Transverse colon (tissue), 4 donors: ENCODE data around the gene PDE4D. TPM values are rescaled to one million over a fixed set of nuclear protein-coding genes. Genes with fewer than 3 reads are reported as not detected.

Source experiments
- DNase-seq: peaks from one replicate; pipeline ENCODE4 v3.0.0-alpha.2; 2019
- H3K27ac ChIP-seq, 4 donors: fragments of 200-600 bp; sonication (generic); 2 replicates each; pipeline ENCODE4 v1.5.1; 2016 to 2018; ENCODE audit warnings: inconsistent platforms in 4 of 4
- H3K27me3 ChIP-seq: fragments of 200-600 bp; sonication (generic); 2 replicates; pipeline ENCODE4 v1.5.1; 2017; ENCODE audit warnings: inconsistent platforms
- H3K36me3 ChIP-seq, 4 donors: fragments of 200-600 bp; sonication (generic); 2 replicates each; pipeline ENCODE4 v1.5.1; 2017 to 2019; ENCODE audit warnings: inconsistent platforms in 4 of 4
- H3K4me1 ChIP-seq, 4 donors: fragments of 200-600 bp; sonication (generic); 2 replicates each; pipeline ENCODE4 v1.5.1; 2017 to 2020; ENCODE audit warnings: inconsistent platforms in 4 of 4
- H3K4me3 ChIP-seq, 4 donors: fragments of 200-600 bp; sonication (generic); 1 replicate in 1 of 4; 2 replicates in 3 of 4; pipeline versions ENCODE4 v1.5.1 to v1.6.1; 2017 to 2019; ENCODE audit warnings: inconsistent platforms in 4 of 4
- H3K9me3 ChIP-seq, 2 donors: fragments of 200-600 bp; sonication (generic); 2 replicates each; pipeline ENCODE4 v1.5.1; 2017 to 2019; ENCODE audit warnings: inconsistent platforms in 2 of 2
- EP300 ChIP-seq: sonication (generic); formaldehyde crosslinking; IDR thresholded peaks from one replicate; pipeline ENCODE4 v1.6.1; 2017; ENCODE audit warnings: antibody characterized with exemption, low read depth
- POLR2A ChIP-seq: fragments of 450-650 bp; IDR thresholded peaks from one replicate; pipeline ENCODE4 v1.6.1; 2016; ENCODE audit warnings: antibody characterized with exemption, mild to moderate bottlenecking, moderate library complexity
- POLR2AphosphoS5 ChIP-seq, 3 donors: sonication (generic); formaldehyde crosslinking; IDR thresholded peaks; one replicate each; pipeline ENCODE4 v1.6.1; 2016; ENCODE audit warnings: antibody characterized with exemption in 3 of 3
- WGBS, 2 donors: methylation state at CpG; one replicate each; pipeline ENCODE4 v1.1.5; 2018; ENCODE audit warnings: low coverage in 1 of 2; 5-methylcytosine and 5-hydroxymethylcytosine counted together
- in situ Hi-C, 4 donors: fragments of 200-750 bp; cut with MboI; loops; one replicate each; pipeline versions ENCODE4 v1.15.0 to v1.15.1; 2017; ENCODE audit warnings: low sequenced_read_pairs in 3 of 4, low pct_ligation_motif_present in 1 of 4, low pct_unique_long_range_greater_than_20kb in 1 of 4
- intact Hi-C: fragments of 100-400 bp; cut with DNase I; formaldehyde crosslinking; loops from one replicate; pipeline ENCODE4 v1.15.1; 2023; ENCODE audit warnings: low total_unique reads
- total RNA-seq, 4 donors: library from RNA; depleted of rRNA; stranded (reverse); fragments of >200 nt; gene quantifications; one replicate each; pipeline ENCODE4 v1.1.0, GENCODE V29; 2016
- TF ChIP-seq, protein P1 (sequence below), 5 experiments: fragments of 200-600 bp in 3 of 5; fragments of 450-650 bp in 2 of 5; sonication (generic) in 3 of 5; IDR thresholded peaks; 1 replicate in 2 of 5; 2 replicates in 3 of 5; pipeline ENCODE4 v1.5.1; 2016 to 2017; ENCODE audit warnings: antibody characterized with exemption in 5 of 5, inconsistent platforms in 3 of 5, mild to moderate bottlenecking in 2 of 5, moderate library complexity in 1 of 5

PDE4D gene
- total RNA-seq, 4 donors from 2014 or later: 47.0 to 302 (median 73.6) TPM

DNA sequence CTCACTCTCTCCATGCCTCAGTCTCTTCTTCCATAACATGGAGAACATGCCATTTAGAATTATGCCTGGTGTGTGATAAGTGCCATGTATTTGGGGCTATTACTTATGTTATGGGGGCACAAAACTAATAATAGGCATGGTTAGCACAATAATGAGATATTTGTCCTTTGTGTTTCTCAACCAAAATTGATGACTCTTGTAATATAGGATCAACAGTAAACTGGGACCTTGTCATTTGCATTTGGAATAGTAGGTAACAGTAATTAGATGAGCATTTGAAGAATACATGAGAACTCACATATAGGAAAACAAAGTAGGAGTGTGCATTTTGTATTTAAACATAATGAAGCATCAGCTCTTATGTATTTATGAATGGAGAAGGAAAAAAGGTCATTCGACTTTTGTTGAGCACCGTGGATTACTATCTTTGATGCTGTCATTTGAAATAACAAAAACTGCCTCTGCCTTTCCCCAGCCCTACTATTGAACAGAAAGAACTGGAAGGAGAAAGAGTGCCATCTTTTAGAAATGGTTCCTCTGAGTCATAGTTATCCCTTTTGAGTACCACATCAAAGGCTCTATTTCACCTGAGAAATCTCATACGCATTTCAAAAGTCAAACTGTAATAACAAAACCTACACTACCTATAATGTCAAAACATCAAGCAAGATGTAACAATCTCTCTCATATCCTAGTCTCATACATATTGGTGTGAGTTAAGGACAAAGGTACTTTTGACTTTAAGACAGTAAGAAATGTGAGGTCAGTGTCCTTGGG lies 655.2 kb downstream of the PDE4D start:
- no peak overlapping the region for H3K27ac ChIP-seq
- in situ Hi-C loops (no loop called here), intact Hi-C loops (no loop called here)
- 77 to 89% methylated on average over 3 of the region's 3 CpGs for WGBS, 2 donors
- H3K27me3 ChIP-seq: no peaks in the 10 kb centered on the region
- H3K4me1 ChIP-seq: peaks cover 7 to 9% (median 8%) of the 10 kb centered on the region in 4 donors
- no peak overlapping the region for H3K4me3 ChIP-seq
- H3K9me3 ChIP-seq: no peaks in the 10 kb centered on the region
- no peaks in the 10 kb centered on the region for H3K36me3 ChIP-seq
- DNase-seq: no peak
- TF ChIP-seq POLR2A (no peak), EP300 (no peak), POLR2AphosphoS5 (IDR thresholded peaks at IDR 0.05) (no peak)
- TF ChIP-seq, protein P1, sequence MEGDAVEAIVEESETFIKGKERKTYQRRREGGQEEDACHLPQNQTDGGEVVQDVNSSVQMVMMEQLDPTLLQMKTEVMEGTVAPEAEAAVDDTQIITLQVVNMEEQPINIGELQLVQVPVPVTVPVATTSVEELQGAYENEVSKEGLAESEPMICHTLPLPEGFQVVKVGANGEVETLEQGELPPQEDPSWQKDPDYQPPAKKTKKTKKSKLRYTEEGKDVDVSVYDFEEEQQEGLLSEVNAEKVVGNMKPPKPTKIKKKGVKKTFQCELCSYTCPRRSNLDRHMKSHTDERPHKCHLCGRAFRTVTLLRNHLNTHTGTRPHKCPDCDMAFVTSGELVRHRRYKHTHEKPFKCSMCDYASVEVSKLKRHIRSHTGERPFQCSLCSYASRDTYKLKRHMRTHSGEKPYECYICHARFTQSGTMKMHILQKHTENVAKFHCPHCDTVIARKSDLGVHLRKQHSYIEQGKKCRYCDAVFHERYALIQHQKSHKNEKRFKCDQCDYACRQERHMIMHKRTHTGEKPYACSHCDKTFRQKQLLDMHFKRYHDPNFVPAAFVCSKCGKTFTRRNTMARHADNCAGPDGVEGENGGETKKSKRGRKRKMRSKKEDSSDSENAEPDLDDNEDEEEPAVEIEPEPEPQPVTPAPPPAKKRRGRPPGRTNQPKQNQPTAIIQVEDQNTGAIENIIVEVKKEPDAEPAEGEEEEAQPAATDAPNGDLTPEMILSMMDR (IDR thresholded peaks at IDR 0.05): no peak

DNA sequence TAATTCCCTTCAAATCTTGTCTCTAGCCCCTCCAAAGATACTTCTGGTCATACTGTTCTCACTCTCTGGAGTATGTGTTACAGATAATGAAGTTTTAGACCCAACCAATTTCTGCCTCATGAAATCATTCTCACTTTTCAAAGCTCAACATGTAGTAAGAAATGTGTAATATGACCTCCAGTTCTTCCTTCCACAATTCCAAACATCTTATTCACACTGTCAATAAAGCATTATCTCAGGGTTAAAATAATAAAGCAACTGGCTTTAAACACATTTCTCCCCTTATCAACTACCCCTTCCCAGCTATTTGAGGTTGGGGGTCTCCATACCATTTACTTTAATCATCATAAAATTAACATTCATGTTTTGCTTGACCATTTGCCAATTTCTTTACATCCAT lies 656.5 kb downstream of the PDE4D start:
- no peaks in the 10 kb centered on the region for H3K27me3 ChIP-seq
- intact Hi-C loops: no loop called here
- no peak overlapping the region for H3K27ac ChIP-seq
- in situ Hi-C loops: no loop called here
- no peak for TF ChIP-seq POLR2AphosphoS5 (IDR thresholded peaks at IDR 0.05)
- no peak for DNase-seq
- H3K9me3 ChIP-seq: no peaks in the 10 kb centered on the region
- no peak overlapping the region for H3K4me3 ChIP-seq
- no peaks in the 10 kb centered on the region for H3K36me3 ChIP-seq
- peaks cover 7 to 9% (median 8%) of the 10 kb centered on the region in 4 donors for H3K4me1 ChIP-seq

DNA sequence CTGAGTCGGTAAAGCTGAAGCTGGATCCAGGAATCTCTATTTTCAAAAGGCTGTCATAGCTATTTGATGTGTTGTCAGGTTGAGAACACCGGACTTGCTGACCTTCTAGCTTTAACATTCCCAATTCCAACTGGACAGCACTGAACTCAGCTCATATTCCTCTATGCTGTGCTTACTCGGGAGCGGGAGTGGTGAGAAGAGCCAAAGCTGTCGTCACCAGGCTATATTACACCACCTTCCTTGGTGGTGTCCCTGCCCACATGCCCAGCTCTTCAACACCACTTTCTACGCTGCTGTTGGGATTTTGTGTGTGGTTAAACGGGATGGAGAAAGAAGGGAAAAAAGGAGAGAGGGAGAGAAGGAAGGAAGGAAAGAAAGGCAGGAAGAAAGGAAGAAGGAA lies 657.1 kb downstream of the PDE4D start:
- TF ChIP-seq EP300: no peak
- no peak for TF ChIP-seq POLR2A
- TF ChIP-seq, protein P1 (IDR thresholded peaks at IDR 0.05): no peak
- no peak for TF ChIP-seq POLR2AphosphoS5 (IDR thresholded peaks at IDR 0.05)
- 93 to 97% methylated on average over 5 to 7 of the region's 7 CpGs for WGBS, 2 donors
- no peak overlapping the region for H3K27ac ChIP-seq
- in situ Hi-C loops: no loop called here
- no peaks in the 10 kb centered on the region for H3K36me3 ChIP-seq
- no peak overlapping the region for H3K4me3 ChIP-seq
- no peaks in the 10 kb centered on the region for H3K27me3 ChIP-seq
- no peaks in the 10 kb centered on the region for H3K9me3 ChIP-seq
- intact Hi-C loops: no loop called here
- peaks cover 5 to 8% (median 7%) of the 10 kb centered on the region in 4 donors for H3K4me1 ChIP-seq
- no peak for DNase-seq

DNA sequence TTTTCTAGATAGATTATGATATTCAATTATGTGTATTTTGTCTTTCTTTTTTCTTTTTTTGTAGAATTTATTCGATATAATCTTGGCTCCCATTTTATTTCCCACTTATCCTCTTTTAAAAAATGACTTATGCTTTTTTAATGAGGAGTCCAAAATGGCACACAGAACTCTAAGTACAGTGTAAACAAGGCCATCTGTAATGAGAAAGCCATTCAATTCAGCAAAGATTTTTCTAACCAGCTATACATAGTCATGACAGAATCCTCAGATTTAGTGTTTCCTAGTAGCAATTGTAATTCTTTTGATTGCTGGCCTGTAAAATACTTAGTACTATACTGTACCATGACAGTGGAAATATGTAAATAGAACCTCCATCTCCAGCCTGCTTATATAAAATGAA lies 659.3 kb downstream of the PDE4D start:
- WGBS, 2 donors: 44 to 72% methylated on average over 1 of the region's 1 CpG
- no peak overlapping the region for H3K27ac ChIP-seq
- no peak overlapping the region for H3K4me3 ChIP-seq
- TF ChIP-seq EP300 (no peak), POLR2AphosphoS5 (IDR thresholded peaks at IDR 0.05) (no peak), POLR2A (no peak)
- TF ChIP-seq, protein P1 (IDR thresholded peaks at IDR 0.05): no peak
- no peaks in the 10 kb centered on the region for H3K27me3 ChIP-seq
- intact Hi-C loops (no loop called here), in situ Hi-C loops (no loop called here)
- no peaks in the 10 kb centered on the region for H3K9me3 ChIP-seq
- DNase-seq: no peak
- H3K4me1 ChIP-seq: no peaks in the 10 kb centered on the region
- no peaks in the 10 kb centered on the region for H3K36me3 ChIP-seq
